C4-2B (cell line): ENCODE results near the gene LTBP4.

Source experiments
- CTCF ChIP-seq: fragments of 450-650 bp; conservative IDR thresholded peaks from 2 replicates; pipeline ENCODE4 v1.5.1; 2017; ENCODE audit warnings: mild to moderate bottlenecking
- ZFX ChIP-seq: fragments of 450-650 bp; IDR thresholded peaks from 2 replicates; pipeline ENCODE4 v1.6.1; 2017

- TF ChIP-seq CTCF: no peak
- no peak for TF ChIP-seq ZFX
Measured at GRCh38 chr19:40559394-40559793, 41.8 kb upstream of the LTBP4 start.
